GM19467 (cell line): ENCODE results near the gene BTG3.

ENCODE experiments used
- ATAC-seq: cut with Tn5 transposase; IDR thresholded peaks from one replicate; pipeline ENCODE4 v1.9.1; 2021; ENCODE audit warnings: mild to moderate bottlenecking, moderate library complexity; ENCODE audit not compliant: unreplicated experiment

The BTG3 gene

GRCh38 chr21:17612565-17613241 lies at the start of gene BTG3:
Gene BTG3 (minus strand): TSS chr21:17612901. CDS start chr21:17609144, 3,757 bp downstream.
- peak; percentile 76 for ATAC-seq

- ATAC-seq, result no peak
Measured at GRCh38 chr21:17660862-17661261, 48.2 kb upstream of the BTG3 start.

- no peak for ATAC-seq
Measured at GRCh38 chr21:17660452-17660851, 47.8 kb upstream of the BTG3 start.

- ATAC-seq, result no peak
Measured at GRCh38 chr21:17658931-17659330, 46.2 kb upstream of the BTG3 start.

- no peak for ATAC-seq
Measured at GRCh38 chr21:17651526-17651925, 38.8 kb upstream of the BTG3 start.

GRCh38 chr21:17650292-17650691 lies 37.6 kb upstream of the BTG3 start:
- ATAC-seq, result no peak

GRCh38 chr21:17646790-17647189 lies 34.1 kb upstream of the BTG3 start:
- no peak for ATAC-seq

- ATAC-seq, result no peak
Measured at GRCh38 chr21:17644186-17644585, 31.5 kb upstream of the BTG3 start.

GRCh38 chr21:17640821-17641220 lies 28.1 kb upstream of the BTG3 start:
- ATAC-seq, result no peak

GRCh38 chr21:17636711-17637110 lies 24.0 kb upstream of the BTG3 start:
- no peak for ATAC-seq

GRCh38 chr21:17631195-17631594 lies 18.5 kb upstream of the BTG3 start:
- ATAC-seq, result no peak

- no peak for ATAC-seq
Measured at GRCh38 chr21:17622018-17622417, 9.3 kb upstream of the BTG3 start.

GRCh38 chr21:17616831-17617230 lies 4.1 kb upstream of the BTG3 start:
- no peak for ATAC-seq

- ATAC-seq, result no peak
Measured at GRCh38 chr21:17613242-17613676, 558 bp upstream of the BTG3 start.

GRCh38 chr21:17612023-17612564 lies 607 bp downstream of the BTG3 start:
- peak; percentile 11 for ATAC-seq

- peak; percentile 53 for ATAC-seq
Measured at GRCh38 chr21:17611414-17612022, 1.2 kb downstream of the BTG3 start.

- no peak for ATAC-seq
Measured at GRCh38 chr21:17610911-17611310, 1.8 kb downstream of the BTG3 start.

- no peak for ATAC-seq
Measured at GRCh38 chr21:17609681-17610080, 3.0 kb downstream of the BTG3 start.

- ATAC-seq, result no peak
Measured at GRCh38 chr21:17607684-17608083, 5.0 kb downstream of the BTG3 start.

GRCh38 chr21:17602874-17603273 lies 9.8 kb downstream of the BTG3 start:
- ATAC-seq, result no peak

- ATAC-seq, result peak; percentile 58
Measured at GRCh38 chr21:17598437-17598836, 14.3 kb downstream of the BTG3 start.

- no peak for ATAC-seq
Measured at GRCh38 chr21:17597680-17598079, 15.0 kb downstream of the BTG3 start.
